Ishikawa (cell line): ENCODE measurements around the gene EGFR.

ENCODE experiments used
- CEBPB ChIP-seq: IDR thresholded peaks from 2 replicates; pipeline ENCODE4 v1.6.1; 2012
- CREB1 ChIP-seq: IDR thresholded peaks from 2 replicates; pipeline ENCODE4 v1.6.1; 2012; ENCODE audit warnings: low read depth
- EGR1 ChIP-seq: IDR thresholded peaks from 2 replicates; pipeline ENCODE4 v1.6.1; 2012
- EP300 ChIP-seq: IDR thresholded peaks from 2 replicates; pipeline ENCODE4 v1.6.1; 2012; ENCODE audit warnings: borderline replicate concordance
- FOXM1 ChIP-seq: IDR thresholded peaks from 2 replicates; pipeline ENCODE4 v1.6.1; 2012; ENCODE audit warnings: low read depth, borderline replicate concordance
- MAX ChIP-seq: IDR thresholded peaks from 2 replicates; pipeline ENCODE4 v1.6.1; 2012
- NFIC ChIP-seq: IDR thresholded peaks from 2 replicates; pipeline ENCODE4 v1.6.1; 2012
- RAD21 ChIP-seq: IDR thresholded peaks from 2 replicates; pipeline ENCODE4 v1.6.1; 2012; ENCODE audit warnings: low read depth
- TAF1 ChIP-seq: IDR thresholded peaks from 2 replicates; pipeline ENCODE4 v1.6.1; 2012; ENCODE audit warnings: low read depth, mild to moderate bottlenecking
- TCF12 ChIP-seq: IDR thresholded peaks from 2 replicates; pipeline ENCODE4 v1.6.1; 2012; ENCODE audit warnings: low read depth
- TEAD4 ChIP-seq: IDR thresholded peaks from 2 replicates; pipeline ENCODE4 v1.6.1; 2012
- USF1 ChIP-seq: IDR thresholded peaks from 2 replicates; pipeline ENCODE4 v1.6.1; 2012
- YY1 ChIP-seq: IDR thresholded peaks from 2 replicates; pipeline ENCODE4 v1.6.1; 2012; ENCODE audit warnings: low read depth
- ZBTB7A ChIP-seq: IDR thresholded peaks from 2 replicates; pipeline ENCODE4 v1.6.1; 2012; ENCODE audit warnings: low read depth

- TF ChIP-seq MAX (no peak), TAF1 (no peak), YY1 (no peak), CEBPB (no peak), TCF12 (no peak), RAD21 (no peak), EGR1 (no peak), TEAD4 (no peak), EP300 (no peak), CREB1 (no peak), USF1 (no peak), NFIC (no peak), ZBTB7A (no peak), FOXM1 (no peak)
Measured at GRCh38 chr7:55234408-55234807, 215.6 kb downstream of the EGFR start.
